Suprapubic skin (tissue), 4 donors: ENCODE data around the gene AHRR.

ENCODE experiments used
- CTCF ChIP-seq, 2 donors: fragments of 200-600 bp in 1 of 2; fragments of 450-650 bp in 1 of 2; sonication (generic) in 1 of 2; IDR thresholded peaks; one replicate each; pipeline ENCODE4 v1.5.1; 2016 to 2019; ENCODE audit warnings: antibody characterized with exemption in 2 of 2, mild to moderate bottlenecking in 1 of 2, moderate library complexity in 1 of 2
- POLR2A ChIP-seq, 2 donors: fragments of 450-650 bp; IDR thresholded peaks; one replicate each; pipeline ENCODE4 v1.6.1; 2017; ENCODE audit warnings: antibody characterized with exemption in 2 of 2, mild to moderate bottlenecking in 2 of 2, moderate library complexity in 2 of 2
- POLR2AphosphoS5 ChIP-seq, 3 donors: sonication (generic); formaldehyde crosslinking; IDR thresholded peaks; one replicate each; pipeline ENCODE4 v1.6.1; 2017; ENCODE audit warnings: antibody characterized with exemption in 3 of 3

- TF ChIP-seq POLR2A (IDR thresholded peaks at IDR 0.05) (no peak), POLR2AphosphoS5 (IDR thresholded peaks at IDR 0.05) (no peak), CTCF (IDR thresholded peaks at IDR 0.05) (no peak)
These were observed 79.9 kb downstream of the AHRR start for GRCh38 chr5:401146-402034.
